Measurements from ENCODE around the gene CACNA1I.

The CACNA1I gene

DNA sequence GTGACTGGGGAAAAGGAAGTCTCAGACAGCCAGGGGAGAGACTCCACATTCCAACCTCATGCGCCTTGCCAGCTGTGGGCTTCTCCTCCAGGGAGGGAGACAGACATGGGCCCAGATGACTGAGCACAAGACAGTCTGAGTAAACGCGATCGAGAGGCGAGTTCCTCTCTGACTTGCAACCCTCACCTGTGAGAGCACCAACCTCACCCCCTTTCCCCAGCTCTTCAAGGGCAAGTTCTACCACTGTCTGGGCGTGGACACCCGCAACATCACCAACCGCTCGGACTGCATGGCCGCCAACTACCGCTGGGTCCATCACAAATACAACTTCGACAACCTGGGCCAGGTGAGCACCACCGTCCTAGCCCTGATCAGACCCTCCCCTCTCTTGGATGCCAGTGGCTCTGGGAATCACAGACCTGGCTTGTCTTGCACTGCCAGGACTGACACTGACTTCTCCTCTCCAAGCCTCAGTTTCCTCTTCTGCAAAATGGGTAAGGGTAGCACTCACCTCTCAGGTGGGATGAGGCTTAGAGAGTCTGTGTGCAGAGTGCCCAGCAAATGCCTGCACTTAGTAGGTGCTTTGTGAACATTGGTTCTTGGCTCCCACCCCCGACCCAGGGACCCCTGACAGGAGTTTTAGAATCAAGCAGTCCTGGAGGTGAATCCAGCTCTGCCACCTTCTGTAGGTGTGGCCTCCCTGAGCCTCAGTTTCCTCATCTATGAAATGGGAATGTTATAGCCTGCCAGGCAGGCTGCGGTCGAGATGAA is 95.3 kb downstream of the CACNA1I start:
- Histone ChIP-seq H3K36me3 (ENCODE audit: control insufficient read depth, insufficient read depth, low read length) (peaks cover 27% of the 10 kb centered on the region), H3K9me3 (ENCODE audit: control insufficient read depth, low read length) (no peaks in the 10 kb centered on the region), H3K27me3 (replicated peaks; ENCODE audit: control insufficient read depth, insufficient read depth, low read length, poor library complexity, severe bottlenecking) (no peaks in the 10 kb centered on the region), H3K27ac (ENCODE audit: insufficient read depth, low read length, poor library complexity, severe bottlenecking) (no peak overlapping the region), H3K4me1 (ENCODE audit: control insufficient read depth, insufficient read depth, low read length, poor library complexity, severe bottlenecking) (peaks cover 15% of the 10 kb centered on the region), H3K4me3 (ENCODE audit: insufficient read depth, low read depth, low read length, poor library complexity, severe bottlenecking) (no peak overlapping the region)
- DNase-seq, result no peak

GRCh38 chr22:39666495-39666894 is 95.9 kb downstream of the CACNA1I start:
- Histone ChIP-seq H3K4me3 (ENCODE audit: insufficient read depth, low read depth, low read length, poor library complexity, severe bottlenecking) (no peak overlapping the region), H3K27me3 (replicated peaks; ENCODE audit: control insufficient read depth, insufficient read depth, low read length, poor library complexity, severe bottlenecking) (no peaks in the 10 kb centered on the region), H3K27ac (ENCODE audit: insufficient read depth, low read length, poor library complexity, severe bottlenecking) (no peak overlapping the region), H3K36me3 (ENCODE audit: control insufficient read depth, insufficient read depth, low read length) (peaks cover 34% of the 10 kb centered on the region), H3K4me1 (ENCODE audit: control insufficient read depth, insufficient read depth, low read length, poor library complexity, severe bottlenecking) (peaks cover 13% of the 10 kb centered on the region), H3K9me3 (ENCODE audit: control insufficient read depth, low read length) (peaks cover 4% of the 10 kb centered on the region)
- DNase-seq, result no peak

- peaks cover 8% of the 10 kb centered on the region for H3K9me3 ChIP-seq (ENCODE audit: control insufficient read depth, low read length)
- no peak overlapping the region for H3K27ac ChIP-seq (ENCODE audit: insufficient read depth, low read length, poor library complexity, severe bottlenecking)
Observed at GRCh38 chr22:39666926-39667325, 96.4 kb downstream of the CACNA1I start.

GRCh38 chr22:39669432-39669831 is 98.9 kb downstream of the CACNA1I start:
- H3K9me3 ChIP-seq (ENCODE audit: control insufficient read depth, low read length), result peaks cover 12% of the 10 kb centered on the region
- H3K36me3 ChIP-seq (ENCODE audit: control insufficient read depth, insufficient read depth, low read length), result peaks cover 48% of the 10 kb centered on the region
- no peaks in the 10 kb centered on the region for H3K4me1 ChIP-seq (ENCODE audit: control insufficient read depth, insufficient read depth, low read length, poor library complexity, severe bottlenecking)
- no peak overlapping the region for H3K4me3 ChIP-seq (ENCODE audit: insufficient read depth, low read depth, low read length, poor library complexity, severe bottlenecking)
- no peaks in the 10 kb centered on the region for H3K27me3 ChIP-seq (replicated peaks; ENCODE audit: control insufficient read depth, insufficient read depth, low read length, poor library complexity, severe bottlenecking)
- no peak overlapping the region for H3K27ac ChIP-seq (ENCODE audit: insufficient read depth, low read length, poor library complexity, severe bottlenecking)
- no peak for DNase-seq

More at GRCh38 chr22:39666926-39667325, 96.4 kb downstream of the CACNA1I start:
- Histone ChIP-seq H3K4me1 (ENCODE audit: control insufficient read depth, insufficient read depth, low read length, poor library complexity, severe bottlenecking) (peaks cover 13% of the 10 kb centered on the region), H3K4me3 (ENCODE audit: insufficient read depth, low read depth, low read length, poor library complexity, severe bottlenecking) (no peak overlapping the region), H3K27me3 (replicated peaks; ENCODE audit: control insufficient read depth, insufficient read depth, low read length, poor library complexity, severe bottlenecking) (no peaks in the 10 kb centered on the region), H3K36me3 (ENCODE audit: control insufficient read depth, insufficient read depth, low read length) (peaks cover 38% of the 10 kb centered on the region)
- DNase-seq, result no peak

- Histone ChIP-seq H3K9me3 (ENCODE audit: control insufficient read depth, low read length) (peaks cover 12% of the 10 kb centered on the region), H3K4me1 (ENCODE audit: control insufficient read depth, insufficient read depth, low read length, poor library complexity, severe bottlenecking) (no peaks in the 10 kb centered on the region), H3K27ac (ENCODE audit: insufficient read depth, low read length, poor library complexity, severe bottlenecking) (no peak overlapping the region), H3K36me3 (ENCODE audit: control insufficient read depth, insufficient read depth, low read length) (peaks cover 39% of the 10 kb centered on the region), H3K4me3 (ENCODE audit: insufficient read depth, low read depth, low read length, poor library complexity, severe bottlenecking) (no peak overlapping the region), H3K27me3 (replicated peaks; ENCODE audit: control insufficient read depth, insufficient read depth, low read length, poor library complexity, severe bottlenecking) (no peaks in the 10 kb centered on the region)
- DNase-seq, result no peak
Observed at GRCh38 chr22:39671936-39672335, 101.4 kb downstream of the CACNA1I start.

DNA sequence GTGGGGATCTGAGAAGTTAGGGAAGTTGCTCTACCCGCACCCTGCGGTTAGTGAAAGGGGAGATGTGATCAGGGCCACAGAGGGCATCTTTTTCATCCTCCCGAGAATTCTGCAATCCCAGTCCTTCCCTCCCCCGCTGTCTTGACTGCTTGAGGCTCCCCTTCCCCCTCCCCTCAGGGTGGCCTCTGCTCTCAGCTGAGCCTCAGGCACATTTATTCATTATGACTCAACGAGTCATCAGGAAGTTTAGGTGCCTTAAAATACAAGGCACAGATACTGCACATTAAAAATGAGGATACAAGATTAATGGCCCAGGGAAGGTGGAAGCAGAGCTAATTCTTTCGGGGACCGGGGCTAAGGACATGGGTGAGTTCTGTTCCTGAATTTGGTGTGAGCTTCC is 104.0 kb downstream of the CACNA1I start:
- Histone ChIP-seq H3K36me3 (ENCODE audit: control insufficient read depth, insufficient read depth, low read length) (peaks cover 25% of the 10 kb centered on the region), H3K9me3 (ENCODE audit: control insufficient read depth, low read length) (peaks cover 12% of the 10 kb centered on the region), H3K4me1 (ENCODE audit: control insufficient read depth, insufficient read depth, low read length, poor library complexity, severe bottlenecking) (no peaks in the 10 kb centered on the region), H3K4me3 (ENCODE audit: insufficient read depth, low read depth, low read length, poor library complexity, severe bottlenecking) (no peak overlapping the region), H3K27me3 (replicated peaks; ENCODE audit: control insufficient read depth, insufficient read depth, low read length, poor library complexity, severe bottlenecking) (no peaks in the 10 kb centered on the region), H3K27ac (ENCODE audit: insufficient read depth, low read length, poor library complexity, severe bottlenecking) (no peak overlapping the region)
- DNase-seq, result no peak

GRCh38 chr22:39675947-39676346 is 105.4 kb downstream of the CACNA1I start:
- Histone ChIP-seq H3K27me3 (replicated peaks; ENCODE audit: control insufficient read depth, insufficient read depth, low read length, poor library complexity, severe bottlenecking) (no peaks in the 10 kb centered on the region), H3K27ac (ENCODE audit: insufficient read depth, low read length, poor library complexity, severe bottlenecking) (no peak overlapping the region), H3K4me1 (ENCODE audit: control insufficient read depth, insufficient read depth, low read length, poor library complexity, severe bottlenecking) (no peaks in the 10 kb centered on the region), H3K36me3 (ENCODE audit: control insufficient read depth, insufficient read depth, low read length) (peaks cover 26% of the 10 kb centered on the region), H3K4me3 (ENCODE audit: insufficient read depth, low read depth, low read length, poor library complexity, severe bottlenecking) (no peak overlapping the region), H3K9me3 (ENCODE audit: control insufficient read depth, low read length) (peaks cover 12% of the 10 kb centered on the region)
- no peak for DNase-seq

DNA sequence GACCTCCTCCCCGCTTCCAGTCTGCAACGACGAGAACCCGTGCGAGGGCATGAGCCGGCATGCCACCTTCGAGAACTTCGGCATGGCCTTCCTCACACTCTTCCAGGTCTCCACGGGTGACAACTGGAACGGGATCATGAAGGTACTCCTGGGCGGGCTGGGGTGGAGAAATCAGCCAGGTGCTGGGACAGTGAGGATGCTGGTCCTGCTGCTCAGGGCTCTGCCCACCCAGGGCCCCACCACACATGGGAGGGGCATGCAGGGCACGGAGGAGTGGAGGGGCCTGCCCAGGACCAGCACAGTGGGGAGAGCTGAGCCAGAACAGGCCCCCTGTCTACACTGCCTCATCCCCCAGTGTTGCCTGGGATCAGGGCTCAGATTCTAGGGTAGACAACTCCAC is 107.4 kb downstream of the CACNA1I start:
- Histone ChIP-seq H3K4me3 (ENCODE audit: insufficient read depth, low read depth, low read length, poor library complexity, severe bottlenecking) (no peak overlapping the region), H3K9me3 (ENCODE audit: control insufficient read depth, low read length) (no peaks in the 10 kb centered on the region), H3K27me3 (replicated peaks; ENCODE audit: control insufficient read depth, insufficient read depth, low read length, poor library complexity, severe bottlenecking) (no peaks in the 10 kb centered on the region), H3K27ac (ENCODE audit: insufficient read depth, low read length, poor library complexity, severe bottlenecking) (no peak overlapping the region), H3K36me3 (ENCODE audit: control insufficient read depth, insufficient read depth, low read length) (peaks cover 16% of the 10 kb centered on the region), H3K4me1 (ENCODE audit: control insufficient read depth, insufficient read depth, low read length, poor library complexity, severe bottlenecking) (no peaks in the 10 kb centered on the region)
- no peak for DNase-seq

GRCh38 chr22:39678862-39679490 is 108.4 kb downstream of the CACNA1I start:
- H3K9me3 ChIP-seq (ENCODE audit: control insufficient read depth, low read length), result no peaks in the 10 kb centered on the region
- no peak for DNase-seq
- H3K27me3 ChIP-seq (replicated peaks; ENCODE audit: control insufficient read depth, insufficient read depth, low read length, poor library complexity, severe bottlenecking), result no peaks in the 10 kb centered on the region
- no peak overlapping the region for H3K27ac ChIP-seq (ENCODE audit: insufficient read depth, low read length, poor library complexity, severe bottlenecking)
- no peaks in the 10 kb centered on the region for H3K4me1 ChIP-seq (ENCODE audit: control insufficient read depth, insufficient read depth, low read length, poor library complexity, severe bottlenecking)
- H3K36me3 ChIP-seq (ENCODE audit: control insufficient read depth, insufficient read depth, low read length), result peaks cover 16% of the 10 kb centered on the region
- H3K4me3 ChIP-seq (ENCODE audit: insufficient read depth, low read depth, low read length, poor library complexity, severe bottlenecking), result no peak overlapping the region

DNA sequence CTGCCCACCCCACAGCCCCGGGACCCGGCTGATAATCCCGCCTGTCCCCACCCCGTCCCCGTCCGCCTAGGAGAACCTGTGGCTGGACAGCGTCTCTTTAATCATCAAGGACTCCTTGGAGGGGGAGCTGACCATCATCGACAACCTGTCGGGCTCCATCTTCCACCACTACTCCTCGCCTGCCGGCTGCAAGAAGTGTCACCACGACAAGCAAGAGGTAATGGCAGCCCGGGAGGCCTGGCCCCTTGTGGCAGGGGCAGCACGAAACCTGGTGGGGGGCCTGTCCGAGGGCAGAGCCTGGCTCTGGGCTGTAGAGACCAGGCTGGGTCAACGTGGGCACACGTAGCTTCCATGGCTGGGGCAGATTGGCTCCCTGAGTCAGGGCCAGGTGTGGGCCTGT is 109.1 kb downstream of the CACNA1I start:
- Histone ChIP-seq H3K36me3 (ENCODE audit: control insufficient read depth, insufficient read depth, low read length) (peaks cover 16% of the 10 kb centered on the region), H3K4me3 (ENCODE audit: insufficient read depth, low read depth, low read length, poor library complexity, severe bottlenecking) (no peak overlapping the region), H3K27me3 (replicated peaks; ENCODE audit: control insufficient read depth, insufficient read depth, low read length, poor library complexity, severe bottlenecking) (no peaks in the 10 kb centered on the region), H3K9me3 (ENCODE audit: control insufficient read depth, low read length) (no peaks in the 10 kb centered on the region), H3K4me1 (ENCODE audit: control insufficient read depth, insufficient read depth, low read length, poor library complexity, severe bottlenecking) (no peaks in the 10 kb centered on the region), H3K27ac (ENCODE audit: insufficient read depth, low read length, poor library complexity, severe bottlenecking) (no peak overlapping the region)
- DNase-seq, result no peak
